Common myeloid progenitor, CD34-positive (primary cell): Measurements from ENCODE around the gene MTERF4.

Experiments
- CTCF ChIA-PET: fragments of 350-600 bp; sonication (Branson Sonifier 250); formaldehyde crosslinking; loops from one replicate; lab custom pipeline; 2021; ENCODE audit warnings: antibody characterized with exemption; lab: Charles Lee
- POLR2A ChIA-PET: fragments of 350-600 bp; sonication (Branson Sonifier 250); formaldehyde crosslinking; loops from one replicate; lab custom pipeline; 2021; ENCODE audit warnings: antibody characterized with exemption; lab: Charles Lee
- DNase-seq, 3 donors: peaks; one replicate each; pipeline versions ENCODE4 v3.0.0 to v3.0.0-alpha.2; 2013
- H3K27ac ChIP-seq, 2 experiments: 1 replicate in 1 of 2; 2 replicates in 1 of 2; pipeline ENCODE4 v1.7.0; 2013; ENCODE audit warnings: inconsistent platforms in 2 of 2, low read length in 2 of 2, mild to moderate bottlenecking in 2 of 2, low read depth in 1 of 2, moderate library complexity in 1 of 2; ENCODE audit not compliant: severe bottlenecking in 2 of 2, insufficient read depth in 1 of 2, poor library complexity in 1 of 2
- H3K27me3 ChIP-seq, 5 experiments: replicated peaks in 2 of 5; 1 replicate in 3 of 5; 2 replicates in 2 of 5; pipeline versions ENCODE4 v1.6.1 to v1.7.0; 2013; ENCODE audit warnings: low read length in 4 of 5, mild to moderate bottlenecking in 2 of 5, moderate library complexity in 2 of 5, inconsistent platforms in 1 of 5; ENCODE audit not compliant: insufficient read depth in 5 of 5, control insufficient read depth in 4 of 5
- H3K36me3 ChIP-seq, 4 experiments: 1 replicate in 2 of 4; 2 replicates in 2 of 4; pipeline versions ENCODE4 v1.6.1 to v1.7.0; 2013; ENCODE audit warnings: low read length in 3 of 4, control low read depth in 1 of 4, mild to moderate bottlenecking in 1 of 4; ENCODE audit not compliant: control insufficient read depth in 4 of 4, insufficient read depth in 4 of 4
- H3K4me1 ChIP-seq, 4 experiments: 1 replicate in 3 of 4; 2 replicates in 1 of 4; pipeline versions ENCODE4 v1.6.1 to v1.7.1; 2013; ENCODE audit warnings: low read length in 3 of 4, mild to moderate bottlenecking in 3 of 4, control low read depth in 1 of 4, inconsistent platforms in 1 of 4, moderate library complexity in 1 of 4; ENCODE audit not compliant: control insufficient read depth in 4 of 4, insufficient read depth in 4 of 4; ENCODE audit errors: control extremely low read depth in 1 of 4
- H3K4me3 ChIP-seq, 7 experiments: 1 replicate in 4 of 7; 2 replicates in 3 of 7; pipeline versions ENCODE4 v1.5.1 to v1.7.0; 2013; ENCODE audit warnings: mild to moderate bottlenecking in 7 of 7, low read length in 6 of 7, moderate library complexity in 6 of 7, inconsistent platforms in 2 of 7, low read depth in 2 of 7, control low read depth in 1 of 7; ENCODE audit not compliant: insufficient read depth in 4 of 7, control insufficient read depth in 1 of 7; ENCODE audit errors: extremely low read depth in 1 of 7
- H3K9me3 ChIP-seq, 5 experiments: 1 replicate in 4 of 5; 2 replicates in 1 of 5; pipeline versions ENCODE4 v1.6.1 to v1.7.1; 2013; ENCODE audit warnings: low read length in 4 of 5, mild to moderate bottlenecking in 2 of 5, inconsistent platforms in 1 of 5, low read depth in 1 of 5, moderate library complexity in 1 of 5; ENCODE audit not compliant: control insufficient read depth in 4 of 5, insufficient read depth in 2 of 5; ENCODE audit errors: control extremely low read depth in 1 of 5
- WGBS: methylation state at CpG from one replicate; pipeline ENCODE4 v1.1.5; 2013; ENCODE audit not compliant: insufficient coverage; 5-methylcytosine and 5-hydroxymethylcytosine counted together

Gene MTERF4

GRCh38 chr2:241073166-241074064 is 28.7 kb downstream of the MTERF4 start:
- Histone ChIP-seq H3K4me1 (no peaks in the 10 kb centered on the region), H3K27me3 (peaks cover 0 to under 1% (median 0%) of the 10 kb centered on the region in 5 experiments), H3K9me3 (no peaks in the 10 kb centered on the region), H3K36me3 (peaks cover 2 to 25% (median 5%) of the 10 kb centered on the region in 4 experiments), H3K4me3 (no peak overlapping the region), H3K27ac (no peak overlapping the region)
- DNase-seq = no peak
- 95% methylated on average over 20 of the region's 25 CpGs for WGBS
- ChIA-PET POLR2A (no interaction called here), CTCF (interaction anchor here (1.0 kb wide), 1 partner anchor 77 kb away, joined by 3 read pairs; no protein-coding TSS in a partner anchor)

GRCh38 chr2:241072553-241073165 is 29.4 kb downstream of the MTERF4 start:
- CTCF ChIA-PET = interaction anchor here (1.0 kb wide), 1 partner anchor 78 kb away, joined by 3 read pairs; no protein-coding TSS in a partner anchor
- no peak for DNase-seq
- Histone ChIP-seq H3K9me3 (no peaks in the 10 kb centered on the region), H3K27me3 (peaks cover 0 to 2% (median 0%) of the 10 kb centered on the region in 5 experiments), H3K4me1 (no peaks in the 10 kb centered on the region), H3K27ac (no peak overlapping the region), H3K4me3 (no peak overlapping the region), H3K36me3 (peaks cover 2 to 25% (median 5%) of the 10 kb centered on the region in 4 experiments)
- whole genome bisulfite sequencing = 96% methylated on average over 13 of the region's 14 CpGs
- POLR2A ChIA-PET = no interaction called here

- Histone ChIP-seq H3K27me3 (peaks cover 0 to 2% (median 0%) of the 10 kb centered on the region in 5 experiments), H3K36me3 (peaks cover 2 to 26% (median 5%) of the 10 kb centered on the region in 4 experiments), H3K9me3 (no peaks in the 10 kb centered on the region), H3K4me1 (no peaks in the 10 kb centered on the region), H3K4me3 (no peak overlapping the region), H3K27ac (no peak overlapping the region)
- no peak for DNase-seq
- WGBS = 98% methylated on average over 9 of the region's 9 CpGs
- ChIA-PET POLR2A (no interaction called here), CTCF (no interaction called here)
Observed at GRCh38 chr2:241072151-241072550, 29.9 kb downstream of the MTERF4 start.

- H3K36me3 ChIP-seq = peaks cover 2 to 26% (median 5%) of the 10 kb centered on the region in 4 experiments
- ChIA-PET CTCF (no interaction called here), POLR2A (no interaction called here)
- H3K27ac ChIP-seq = no peak overlapping the region
- 97% methylated on average over 16 of the region's 25 CpGs for WGBS
- H3K27me3 ChIP-seq = peaks cover 0 to 2% (median 0%) of the 10 kb centered on the region in 5 experiments
- H3K4me1 ChIP-seq = no peaks in the 10 kb centered on the region
- H3K4me3 ChIP-seq = no peak overlapping the region
- no peak for DNase-seq
- no peaks in the 10 kb centered on the region for H3K9me3 ChIP-seq
Observed at GRCh38 chr2:241071677-241072111, 30.4 kb downstream of the MTERF4 start.

GRCh38 chr2:241070811-241071676 is 31.0 kb downstream of the MTERF4 start:
- peaks cover 2 to 25% (median 5%) of the 10 kb centered on the region in 4 experiments for H3K36me3 ChIP-seq
- H3K4me3 ChIP-seq = no peak overlapping the region
- no peaks in the 10 kb centered on the region for H3K4me1 ChIP-seq
- ChIA-PET POLR2A (no interaction called here), CTCF (no interaction called here)
- H3K27me3 ChIP-seq = peaks cover 0 to 2% (median 0%) of the 10 kb centered on the region in 5 experiments
- 94% methylated on average over 17 of the region's 31 CpGs for WGBS
- H3K27ac ChIP-seq = no peak overlapping the region
- no peaks in the 10 kb centered on the region for H3K9me3 ChIP-seq
- DNase-seq = no peak

GRCh38 chr2:241070361-241070760 is 31.7 kb downstream of the MTERF4 start:
- ChIA-PET POLR2A (no interaction called here), CTCF (interaction anchor here (1.2 kb wide), 1 partner anchor 8 kb away, joined by 3 read pairs; no protein-coding TSS in a partner anchor)
- Histone ChIP-seq H3K36me3 (peaks cover 2 to 22% (median 5%) of the 10 kb centered on the region in 4 experiments), H3K27me3 (peaks cover 0 to 2% (median 0%) of the 10 kb centered on the region in 5 experiments), H3K4me3 (no peak overlapping the region), H3K9me3 (no peaks in the 10 kb centered on the region), H3K27ac (no peak overlapping the region), H3K4me1 (no peaks in the 10 kb centered on the region)
- 97% methylated on average over 13 of the region's 13 CpGs for WGBS
- DNase-seq = no peak
